A673 (cell line): Measurements from ENCODE around the gene SRRM3.
"Not testable (repeated sequence)": the region's sequence is repeated elsewhere in the genome, so short reads cannot be mapped to it uniquely, and the experiment has no call there.

ENCODE experiments used
- EZH2 ChIP-seq: fragments of 200-600 bp; sonication (generic); IDR thresholded peaks from 2 replicates; pipeline ENCODE4 v1.6.1; 2017; ENCODE audit warnings: borderline replicate concordance, low read depth, mild to moderate bottlenecking, mixed read lengths, antibody characterized with exemption, low read length; ENCODE audit not compliant: poor library complexity, severe bottlenecking
- TF ChIP-seq, protein P1 (sequence below): fragments of 300-800, 200-600 bp; sonication (generic); conservative IDR thresholded peaks from 2 replicates; pipeline ENCODE4 v1.5.1; 2017; ENCODE audit warnings: low read depth, mild to moderate bottlenecking, antibody characterized with exemption, low read length, moderate library complexity, mixed read lengths

DNA sequence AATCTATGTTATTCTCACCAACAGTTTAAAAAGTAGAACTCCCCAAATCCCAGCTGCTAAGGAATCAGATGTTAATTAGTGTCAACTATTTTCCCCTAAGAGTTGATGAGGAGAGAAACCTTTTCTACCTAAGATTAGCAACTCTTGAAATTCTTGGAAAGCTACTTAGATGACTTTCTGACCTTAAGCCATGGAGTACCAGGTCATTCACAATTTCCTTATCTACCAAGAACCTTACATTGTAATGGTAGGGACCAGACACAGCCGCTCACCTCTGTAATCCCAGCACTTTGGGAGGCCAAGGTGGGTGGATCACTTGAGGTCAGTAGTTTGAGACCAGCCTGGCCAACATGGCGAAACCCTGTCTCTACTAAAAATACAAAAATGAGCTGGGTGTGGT, 133.7 kb downstream of the SRRM3 start:
- TF ChIP-seq, protein P1, sequence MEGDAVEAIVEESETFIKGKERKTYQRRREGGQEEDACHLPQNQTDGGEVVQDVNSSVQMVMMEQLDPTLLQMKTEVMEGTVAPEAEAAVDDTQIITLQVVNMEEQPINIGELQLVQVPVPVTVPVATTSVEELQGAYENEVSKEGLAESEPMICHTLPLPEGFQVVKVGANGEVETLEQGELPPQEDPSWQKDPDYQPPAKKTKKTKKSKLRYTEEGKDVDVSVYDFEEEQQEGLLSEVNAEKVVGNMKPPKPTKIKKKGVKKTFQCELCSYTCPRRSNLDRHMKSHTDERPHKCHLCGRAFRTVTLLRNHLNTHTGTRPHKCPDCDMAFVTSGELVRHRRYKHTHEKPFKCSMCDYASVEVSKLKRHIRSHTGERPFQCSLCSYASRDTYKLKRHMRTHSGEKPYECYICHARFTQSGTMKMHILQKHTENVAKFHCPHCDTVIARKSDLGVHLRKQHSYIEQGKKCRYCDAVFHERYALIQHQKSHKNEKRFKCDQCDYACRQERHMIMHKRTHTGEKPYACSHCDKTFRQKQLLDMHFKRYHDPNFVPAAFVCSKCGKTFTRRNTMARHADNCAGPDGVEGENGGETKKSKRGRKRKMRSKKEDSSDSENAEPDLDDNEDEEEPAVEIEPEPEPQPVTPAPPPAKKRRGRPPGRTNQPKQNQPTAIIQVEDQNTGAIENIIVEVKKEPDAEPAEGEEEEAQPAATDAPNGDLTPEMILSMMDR, result not testable (repeated sequence)
- TF ChIP-seq EZH2, result not testable (repeated sequence)
